ENCODE measurements around the gene COQ8A.

GRCh38 chr1:226939438-226940028, 561 bp upstream of the COQ8A start:
- TF ChIP-seq CTCF (IDR thresholded peaks at IDR 0.05; ENCODE audit: insufficient read depth, low read length), result no peak
- peak; percentile 95 for TF ChIP-seq POLR2AphosphoS5 (IDR thresholded peaks at IDR 0.05; ENCODE audit: low read depth)
- TF ChIP-seq REST (IDR thresholded peaks at IDR 0.05; ENCODE audit: insufficient replicate concordance, low read depth), result peak; percentile 75
